ENCODE measurements around the gene CABLES2. TPM values are rescaled to one million over a fixed set of nuclear protein-coding genes. Genes with fewer than 3 reads are reported as not detected.

Gene CABLES2
- total RNA-seq, 2 donors from 2014 or later: 1.6 to 2.6 TPM

- DNase-seq: peak in 1 of 4 donors; percentile 12
- H3K27me3 ChIP-seq: no peaks in the 10 kb centered on the region
- no peaks in the 10 kb centered on the region for H3K9me3 ChIP-seq
- TF ChIP-seq POLR2A (IDR thresholded peaks at IDR 0.05) (no peak), CTCF (IDR thresholded peaks at IDR 0.05) (no peak)
- 67 to 77% methylated on average over 1 to 7 of the region's 7 CpGs for WGBS, 2 donors
- no peaks in the 10 kb centered on the region for H3K36me3 ChIP-seq (replicated peaks in 1 of 2; ENCODE audit: insufficient read depth in 1 of 2, low read depth in 2 of 2)
- H3K4me1 ChIP-seq: peaks cover 74% of the 10 kb centered on the region
- H3K27ac ChIP-seq: peak overlapping the region; percentile 50 to 80 (median 73)
- H3K4me3 ChIP-seq: no peak overlapping the region
- ATAC-seq: no peak
- intact Hi-C loops (cut with DNase I): no loop called here
Observed at GRCh38 chr20:62357681-62358080, 49.4 kb downstream of the CABLES2 start.

- intact Hi-C loops (cut with DNase I): no loop called here
- DNase-seq (peak in 3 of 4 donors; percentile 61 to 64 (median 61)), ATAC-seq (peak; percentile 16)
- no peaks in the 10 kb centered on the region for H3K27me3 ChIP-seq
- no peak overlapping the region for H3K4me3 ChIP-seq
- no peak for TF ChIP-seq POLR2A (IDR thresholded peaks at IDR 0.05)
- no peak for TF ChIP-seq CTCF (IDR thresholded peaks at IDR 0.05)
- H3K9me3 ChIP-seq: no peaks in the 10 kb centered on the region
- H3K4me1 ChIP-seq: peaks cover 69% of the 10 kb centered on the region
- no peaks in the 10 kb centered on the region for H3K36me3 ChIP-seq (replicated peaks in 1 of 2; ENCODE audit: insufficient read depth in 1 of 2, low read depth in 2 of 2)
- peak overlapping the region in 3 of 4 donors; percentile 70 to 80 (median 76) for H3K27ac ChIP-seq
- 43% methylated on average over 25 of the region's 25 CpGs; no CpG with 5 or more reads in 1 of the 2 donors for WGBS, 2 donors
Observed at GRCh38 chr20:62357187-62357667, 49.9 kb downstream of the CABLES2 start.

- peaks cover 65% of the 10 kb centered on the region for H3K4me1 ChIP-seq
- peak overlapping the region; percentile 8 to 80 (median 73) for H3K27ac ChIP-seq
- ATAC-seq (no peak), DNase-seq (peak in 1 of 4 donors; percentile 17)
- no peak overlapping the region for H3K4me3 ChIP-seq
- TF ChIP-seq POLR2A (IDR thresholded peaks at IDR 0.05) (no peak), CTCF (IDR thresholded peaks at IDR 0.05) (no peak)
- no peaks in the 10 kb centered on the region for H3K27me3 ChIP-seq
- intact Hi-C loops (cut with DNase I): no loop called here
- WGBS, 2 donors: 71 to 77% methylated on average over 10 to 17 of the region's 17 CpGs
- H3K9me3 ChIP-seq: no peaks in the 10 kb centered on the region
- no peaks in the 10 kb centered on the region for H3K36me3 ChIP-seq (replicated peaks in 1 of 2; ENCODE audit: insufficient read depth in 1 of 2, low read depth in 2 of 2)
Observed at GRCh38 chr20:62356589-62357186, 50.4 kb downstream of the CABLES2 start.

GRCh38 chr20:62355878-62356588 is 51.1 kb downstream of the CABLES2 start:
- intact Hi-C loops (cut with DNase I): no loop called here

More at GRCh38 chr20:62355878-62356588, 51.1 kb downstream of the CABLES2 start:
- peak overlapping the region; percentile 27 to 80 (median 73) for H3K27ac ChIP-seq
- DNase-seq: peak in 3 of 4 donors; percentile 42 to 52 (median 43)
- H3K36me3 ChIP-seq (replicated peaks in 1 of 2; ENCODE audit: insufficient read depth in 1 of 2, low read depth in 2 of 2): peaks cover 0 to 3% of the 10 kb centered on the region in 2 donors
- 63 to 76% methylated on average over 21 to 27 of the region's 29 CpGs for WGBS, 2 donors
- H3K9me3 ChIP-seq: no peaks in the 10 kb centered on the region
- H3K4me3 ChIP-seq: no peak overlapping the region
- ATAC-seq: peak; percentile 2
- peaks cover 58% of the 10 kb centered on the region for H3K4me1 ChIP-seq
- no peaks in the 10 kb centered on the region for H3K27me3 ChIP-seq
- TF ChIP-seq POLR2A (IDR thresholded peaks at IDR 0.05) (no peak), CTCF (IDR thresholded peaks at IDR 0.05) (no peak)
